Measurements from ENCODE around the gene RSU1.

RSU1 gene

GRCh38 chr10:16653224-16653623, 164.0 kb downstream of the RSU1 start:
- no peak for DNase-seq

GRCh38 chr10:16652154-16652553, 165.1 kb downstream of the RSU1 start:
- DNase-seq, result no peak

DNA sequence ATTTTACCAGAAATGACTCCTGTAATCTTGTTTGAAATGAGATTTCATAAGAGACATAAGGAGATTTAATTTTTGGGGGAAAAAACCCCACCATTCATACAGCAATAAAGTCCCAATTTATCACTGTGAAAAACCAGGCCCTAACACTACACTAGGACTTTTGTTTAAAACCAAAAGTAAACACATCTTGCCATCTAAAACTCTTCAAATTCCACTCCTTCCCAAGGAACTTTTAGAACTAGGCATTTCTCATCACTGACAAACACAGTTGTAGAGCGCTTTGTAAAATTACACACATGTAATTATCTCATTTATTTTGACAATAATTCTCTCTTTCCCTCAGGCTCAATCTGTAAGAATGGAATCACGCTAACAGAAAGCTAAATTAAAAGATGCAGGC, 167.5 kb downstream of the RSU1 start:
- no peak for DNase-seq

DNA sequence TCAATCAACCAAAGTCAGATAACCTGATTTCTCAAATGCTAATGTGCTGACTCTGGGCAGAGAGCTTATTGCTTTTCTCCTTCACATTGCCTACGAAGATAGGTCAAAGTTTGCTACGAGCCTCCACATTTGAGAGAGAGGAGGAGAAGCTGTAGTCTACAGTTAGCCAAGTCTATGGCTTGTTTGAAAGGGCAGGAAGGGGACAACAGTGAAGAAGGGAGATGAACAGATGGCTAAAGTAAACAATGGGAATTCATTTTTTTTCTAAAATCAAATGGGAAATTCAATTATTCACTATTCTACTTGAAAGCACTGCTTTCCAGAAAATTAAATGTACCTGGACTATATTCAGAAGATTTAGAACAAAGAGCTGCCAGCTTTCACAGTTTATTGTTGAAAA, 168.9 kb downstream of the RSU1 start:
- no peak for DNase-seq

GRCh38 chr10:16646181-16647059, 170.8 kb downstream of the RSU1 start:
- DNase-seq, result no peak

GRCh38 chr10:16644146-16644545, 173.1 kb downstream of the RSU1 start:
- DNase-seq, result no peak

DNA sequence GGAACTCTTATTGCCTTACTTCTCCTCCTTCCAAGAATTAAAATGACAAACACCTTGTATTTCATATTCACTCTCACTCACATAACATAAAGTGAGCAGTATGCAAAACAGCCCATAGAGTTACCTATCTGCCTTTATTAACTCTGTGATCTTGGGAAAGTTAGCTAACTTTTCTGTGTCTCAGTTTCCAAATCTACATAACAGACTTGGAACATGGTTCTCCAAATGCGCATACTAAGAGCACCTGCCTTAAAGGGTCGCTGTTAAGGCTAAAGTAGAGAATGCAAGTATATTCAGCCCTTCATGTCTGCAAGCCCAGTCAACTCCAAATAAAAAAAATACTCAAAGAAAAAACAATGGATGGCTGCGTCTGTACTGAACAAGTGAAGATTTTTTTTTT, 173.7 kb downstream of the RSU1 start:
- DNase-seq, result no peak

DNA sequence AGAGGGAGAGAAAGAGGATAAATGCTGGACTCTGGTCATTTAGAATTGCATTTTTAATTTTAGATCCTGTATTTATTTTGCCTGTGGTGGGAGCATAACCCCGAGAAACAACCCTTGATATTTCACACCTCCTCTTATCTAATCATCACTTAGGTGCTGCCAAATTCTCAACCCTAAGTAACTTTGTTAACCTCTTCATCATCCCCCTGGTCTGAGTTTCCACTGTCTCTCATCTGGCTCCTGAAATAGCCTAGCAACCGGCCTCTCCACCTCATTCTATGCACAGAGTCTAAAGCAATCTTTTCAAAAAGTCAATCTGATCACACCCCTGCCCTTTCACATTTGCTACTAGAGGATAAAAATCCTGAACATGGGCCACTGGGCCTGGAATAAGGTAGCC, 177.1 kb downstream of the RSU1 start:
- DNase-seq, result no peak

DNA sequence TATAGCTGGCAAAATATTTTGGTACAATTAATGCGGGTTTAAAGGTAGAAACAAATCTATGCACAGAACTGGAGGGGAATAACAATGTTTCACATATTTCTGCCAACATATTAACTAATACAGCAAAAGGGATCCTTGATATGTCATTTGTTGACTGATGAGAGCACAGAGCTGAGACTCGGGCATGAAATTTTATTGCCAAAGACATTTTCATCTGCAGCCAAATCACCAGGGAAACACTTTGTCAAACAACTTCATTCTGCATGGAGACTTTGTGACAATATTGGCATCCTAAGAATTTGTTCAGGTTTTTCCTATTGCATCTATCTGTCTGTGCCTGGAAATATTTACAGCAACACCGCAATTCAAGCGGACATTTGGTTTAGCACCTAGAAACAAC, 177.8 kb downstream of the RSU1 start:
- DNase-seq, result no peak

DNA sequence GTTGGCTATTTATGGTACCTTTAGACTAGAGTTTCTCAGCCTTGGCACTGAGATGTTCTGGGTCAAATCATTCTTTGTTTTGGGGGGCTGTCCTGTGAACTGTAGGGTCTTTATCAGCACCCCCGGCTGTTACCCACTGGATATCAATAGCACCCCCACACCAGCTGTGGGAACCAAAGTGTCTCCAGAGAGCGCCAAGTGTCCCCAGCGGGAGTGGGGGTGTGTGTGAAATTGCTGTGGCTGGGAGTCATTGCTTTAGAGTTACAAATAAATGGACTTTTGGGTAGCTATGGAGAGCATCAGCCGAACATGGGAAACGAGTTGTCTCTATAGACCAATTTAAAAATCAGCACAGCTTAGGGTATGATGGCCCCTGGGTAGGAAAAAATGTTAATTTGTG, 184.2 kb downstream of the RSU1 start:
- no peak for DNase-seq

DNA sequence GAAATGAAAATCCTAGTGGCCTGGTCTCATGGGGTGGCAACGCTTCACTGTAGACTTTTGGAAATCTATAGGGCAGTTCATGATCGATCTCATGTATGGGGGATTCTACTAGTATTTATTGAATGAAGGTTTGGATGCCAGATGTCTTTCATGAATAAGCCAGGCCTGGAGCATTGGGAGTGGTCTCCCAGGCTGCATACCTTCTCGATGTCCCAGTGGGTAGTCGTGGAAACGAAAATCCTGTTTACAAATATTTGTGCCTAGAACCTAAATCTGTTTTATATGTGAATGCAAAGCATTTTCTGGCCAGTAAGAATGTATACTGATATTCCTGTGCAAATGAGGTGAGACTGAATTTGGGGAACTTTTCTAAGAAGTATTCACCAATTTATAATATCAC, 190.5 kb downstream of the RSU1 start:
- no peak for DNase-seq

DNA sequence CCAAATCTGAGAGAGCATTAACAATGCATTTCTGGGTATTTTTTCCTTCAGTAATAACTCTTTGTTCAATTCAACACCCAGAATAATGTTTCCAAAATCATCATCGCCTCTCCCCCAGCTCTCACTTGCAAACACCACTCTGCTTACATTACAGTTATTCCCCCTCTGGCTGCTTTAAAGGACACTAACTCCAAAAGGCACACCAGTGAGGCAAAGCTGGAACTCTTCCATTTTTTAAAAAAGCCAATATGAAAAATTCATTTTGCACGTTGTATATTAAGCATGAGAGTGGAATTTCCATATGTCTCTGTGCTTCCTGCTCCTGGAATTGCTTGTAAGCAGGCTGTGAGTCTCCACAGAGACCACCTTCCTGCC, 204.3 kb downstream of the RSU1 start:
- DNase-seq, result no peak

DNA sequence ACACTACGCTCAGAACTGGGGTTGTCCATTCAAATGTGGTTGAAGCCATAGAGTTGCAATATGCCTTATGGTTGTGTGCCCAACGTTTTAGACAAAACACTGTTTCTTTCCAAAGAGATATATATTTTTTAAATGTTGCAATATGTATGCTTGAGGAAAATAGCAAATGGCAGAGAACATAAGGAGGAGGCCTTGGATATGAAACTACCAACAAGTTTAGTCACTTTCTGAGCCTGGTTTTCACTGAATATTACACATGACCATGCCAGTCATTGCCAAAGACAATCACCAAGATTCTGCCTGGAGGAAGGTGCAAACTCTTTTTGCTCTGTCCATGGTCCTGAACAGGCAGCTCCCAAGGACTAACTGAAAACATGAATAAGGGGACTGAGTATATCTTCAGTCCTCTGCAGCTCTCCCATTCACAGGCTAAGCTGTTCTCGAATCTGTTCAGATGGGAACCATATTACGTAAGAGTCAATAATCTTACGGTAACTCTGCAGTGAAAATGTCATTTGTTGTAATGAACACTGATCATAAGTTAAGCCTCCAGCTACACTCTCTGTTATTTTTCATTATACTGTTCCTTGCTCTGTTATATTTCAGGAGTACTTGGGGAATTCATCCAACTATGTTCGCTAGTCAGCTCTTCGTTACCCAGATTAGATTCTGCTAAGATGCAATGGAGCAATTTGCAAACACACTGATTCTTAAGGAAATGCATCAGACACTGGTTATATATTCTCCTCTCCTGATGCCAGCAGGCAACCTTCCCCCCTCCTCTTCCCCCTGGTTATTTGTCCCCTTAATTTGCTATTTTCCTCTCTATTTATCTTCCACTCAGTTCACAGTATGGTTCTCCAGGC, 204.9 kb downstream of the RSU1 start:
- DNase-seq, result no peak

DNA sequence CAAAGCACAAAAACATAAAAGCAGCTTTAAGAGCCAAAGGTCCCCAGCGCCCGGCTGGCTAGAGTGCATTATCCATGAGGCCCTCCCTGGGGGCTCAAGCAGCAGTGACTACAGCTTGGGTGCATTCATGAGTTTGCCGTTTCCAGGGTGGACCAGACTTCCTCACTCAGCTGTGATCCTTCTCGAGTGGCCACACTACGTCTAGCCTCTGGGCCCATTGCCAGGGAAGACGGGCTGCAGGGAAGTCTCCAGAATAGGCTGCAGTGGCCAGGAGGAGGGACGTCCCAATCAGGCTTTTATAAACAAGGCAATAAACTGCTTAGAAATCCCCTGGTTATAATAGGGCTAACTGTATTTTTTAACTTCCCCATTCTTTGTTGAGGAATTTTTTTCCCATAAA, 206.2 kb downstream of the RSU1 start:
- no peak for DNase-seq

GRCh38 chr10:16609211-16609610, 208.0 kb downstream of the RSU1 start:
- DNase-seq, result no peak

DNA sequence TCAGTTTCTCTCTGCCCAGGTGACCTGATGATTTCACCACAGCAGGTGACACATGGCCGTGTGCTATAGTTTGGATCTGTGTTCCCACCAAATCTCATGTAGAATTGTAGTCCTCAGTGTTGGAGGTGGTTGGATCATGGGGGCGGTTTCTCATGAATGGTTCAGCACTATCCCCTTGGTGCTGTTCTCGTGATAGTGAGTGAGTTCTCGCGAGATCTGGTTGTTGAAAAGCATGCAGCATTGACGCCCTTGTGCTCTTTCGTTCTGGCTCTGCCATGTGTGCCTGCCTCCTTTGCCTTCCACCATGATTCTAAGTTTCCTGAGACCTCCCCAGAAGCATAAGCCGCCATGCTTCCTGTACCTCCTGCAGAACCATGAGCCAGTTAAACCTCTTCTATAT, 210.3 kb downstream of the RSU1 start:
- DNase-seq, result no peak

DNA sequence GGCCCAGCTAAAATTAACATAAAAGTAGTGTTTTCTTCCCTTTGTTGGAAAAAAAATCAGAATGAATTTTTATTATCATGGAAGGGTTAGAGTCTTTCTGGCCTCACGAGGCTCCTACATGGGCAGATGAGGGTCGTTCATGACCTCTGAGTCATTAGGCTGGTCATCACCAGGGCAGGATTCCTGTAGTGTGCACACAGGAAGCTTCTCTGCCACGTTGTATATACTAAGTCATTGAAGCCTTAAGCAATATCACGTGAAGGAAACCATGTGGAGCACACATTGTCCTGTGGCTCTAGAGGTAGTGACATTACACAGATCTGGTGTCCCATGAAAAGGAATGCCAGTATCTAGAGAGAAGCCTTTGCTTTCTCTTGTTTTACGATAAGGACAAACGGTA, 210.8 kb downstream of the RSU1 start:
- no peak for DNase-seq

GRCh38 chr10:16603308-16603707, 213.9 kb downstream of the RSU1 start:
- DNase-seq, result no peak

- no peak for DNase-seq
Measured at GRCh38 chr10:16602104-16602775, 215.0 kb downstream of the RSU1 start.

DNA sequence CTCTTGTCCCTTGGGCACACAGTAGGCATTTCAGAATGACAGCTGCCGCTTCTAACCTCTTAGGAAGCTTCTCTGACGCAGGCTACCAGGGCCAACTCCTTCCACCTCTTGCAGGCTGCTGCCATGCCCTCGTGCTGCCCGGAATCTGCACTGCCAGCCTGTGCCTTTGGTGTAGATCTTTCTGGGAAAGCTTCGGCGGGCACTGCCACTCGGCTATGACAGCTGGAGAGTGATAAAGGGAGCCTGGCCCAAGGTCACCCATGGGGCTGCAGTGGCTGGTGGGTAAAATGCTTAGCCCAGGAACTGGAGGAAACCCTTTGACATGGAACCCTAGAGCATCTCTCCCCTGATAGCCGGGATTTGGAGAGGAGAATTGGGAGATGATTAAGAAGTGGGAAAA, 217.6 kb downstream of the RSU1 start:
- no peak for DNase-seq

DNA sequence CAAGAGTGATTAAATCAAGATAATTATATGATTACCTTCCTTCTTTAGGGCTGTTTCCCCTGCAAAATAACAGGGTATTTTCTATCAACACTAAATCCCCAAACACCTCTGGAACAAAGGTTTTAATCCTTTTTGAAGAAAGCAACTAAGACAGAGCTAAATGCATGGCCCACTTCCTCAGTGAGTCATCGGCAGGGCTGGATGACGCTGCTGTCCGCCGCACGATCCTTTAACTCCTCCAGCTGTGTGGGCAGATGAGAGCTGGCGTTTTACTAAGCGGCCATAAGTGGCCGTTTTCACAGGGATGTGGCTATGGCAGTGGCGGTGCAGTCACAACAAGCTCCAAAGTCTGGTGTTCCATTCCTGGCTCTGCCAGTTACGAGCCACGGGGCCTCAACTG, 219.6 kb downstream of the RSU1 start:
- no peak for DNase-seq

DNA sequence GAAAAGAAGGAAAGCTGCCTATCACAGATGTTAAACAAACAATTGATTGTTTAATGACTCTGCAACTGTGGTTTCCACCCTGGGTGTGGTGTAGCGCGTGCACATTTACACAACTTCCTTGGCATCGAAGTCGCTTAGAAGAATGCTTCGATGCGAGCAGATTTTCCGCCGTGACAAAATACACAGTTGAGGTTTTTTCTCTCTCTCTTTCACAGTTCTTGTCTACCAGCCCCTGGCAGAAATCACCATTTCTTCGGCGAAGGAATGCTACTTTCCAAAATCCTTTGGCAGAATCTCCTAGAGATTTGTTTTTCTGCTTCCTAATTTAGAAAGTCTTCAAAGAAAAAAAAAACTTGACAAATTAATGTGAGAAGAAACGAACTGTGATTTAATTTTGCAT, 224.8 kb downstream of the RSU1 start:
- no peak for DNase-seq

GRCh38 chr10:16586358-16587138, 230.7 kb downstream of the RSU1 start:
- no peak for DNase-seq
